ENCODE data around the gene DIAPH3.
A peak's percentile ranks its signal among the peaks of the same experiment; 100 is the strongest.

DNA sequence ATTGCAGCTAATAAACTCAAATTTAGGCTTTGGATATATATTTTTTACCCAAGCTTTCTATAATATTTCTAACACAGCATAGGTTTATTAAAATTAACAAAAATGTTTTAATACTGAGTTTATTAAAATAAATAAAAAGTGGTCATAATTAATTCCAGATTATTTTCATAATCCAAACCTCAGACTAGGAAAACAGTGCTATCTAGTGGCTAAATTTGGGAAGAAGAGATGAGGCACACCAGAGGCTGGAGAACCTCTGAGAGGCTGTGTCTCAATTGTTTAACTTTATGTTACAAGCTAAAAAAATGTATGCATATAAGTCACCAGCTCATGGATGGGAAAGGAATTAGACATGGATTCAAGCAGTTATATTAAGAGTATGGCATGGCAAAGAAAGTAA lies 392.5 kb downstream of the DIAPH3 start:
- TF ChIP-seq, protein P1, sequence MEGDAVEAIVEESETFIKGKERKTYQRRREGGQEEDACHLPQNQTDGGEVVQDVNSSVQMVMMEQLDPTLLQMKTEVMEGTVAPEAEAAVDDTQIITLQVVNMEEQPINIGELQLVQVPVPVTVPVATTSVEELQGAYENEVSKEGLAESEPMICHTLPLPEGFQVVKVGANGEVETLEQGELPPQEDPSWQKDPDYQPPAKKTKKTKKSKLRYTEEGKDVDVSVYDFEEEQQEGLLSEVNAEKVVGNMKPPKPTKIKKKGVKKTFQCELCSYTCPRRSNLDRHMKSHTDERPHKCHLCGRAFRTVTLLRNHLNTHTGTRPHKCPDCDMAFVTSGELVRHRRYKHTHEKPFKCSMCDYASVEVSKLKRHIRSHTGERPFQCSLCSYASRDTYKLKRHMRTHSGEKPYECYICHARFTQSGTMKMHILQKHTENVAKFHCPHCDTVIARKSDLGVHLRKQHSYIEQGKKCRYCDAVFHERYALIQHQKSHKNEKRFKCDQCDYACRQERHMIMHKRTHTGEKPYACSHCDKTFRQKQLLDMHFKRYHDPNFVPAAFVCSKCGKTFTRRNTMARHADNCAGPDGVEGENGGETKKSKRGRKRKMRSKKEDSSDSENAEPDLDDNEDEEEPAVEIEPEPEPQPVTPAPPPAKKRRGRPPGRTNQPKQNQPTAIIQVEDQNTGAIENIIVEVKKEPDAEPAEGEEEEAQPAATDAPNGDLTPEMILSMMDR (conservative IDR thresholded peaks at IDR 0.05; ENCODE audit: low read depth, low read length), result peak; percentile 80
- TF ChIP-seq EZH2 (IDR thresholded peaks at IDR 0.05; ENCODE audit: borderline replicate concordance, low read depth, low read length, poor library complexity, severe bottlenecking), result no peak

Data from A673 (cell line).